Endodermal cell (in vitro differentiated cells): ENCODE measurements around the gene FMO3. TPM values are rescaled to one million over a fixed set of nuclear protein-coding genes. Genes with fewer than 3 reads are reported as not detected.

ENCODE experiments used
- DNase-seq: peaks from one replicate; pipeline ENCODE4 v3.0.0-alpha.2; 2017
- H3K27ac ChIP-seq: 2 replicates; pipeline ENCODE4 v1.5.1; 2013; ENCODE audit warnings: mild to moderate bottlenecking, low read depth, low read length, moderate library complexity
- H3K27me3 ChIP-seq: 2 replicates; pipeline ENCODE4 v1.6.1; 2013; ENCODE audit warnings: mild to moderate bottlenecking, low read length, moderate library complexity; ENCODE audit not compliant: insufficient read depth, control insufficient read depth, poor library complexity, severe bottlenecking
- H3K36me3 ChIP-seq: 2 replicates; pipeline ENCODE4 v1.7.0; 2013; ENCODE audit warnings: mild to moderate bottlenecking, low read length, moderate library complexity; ENCODE audit not compliant: control insufficient read depth, insufficient read depth
- H3K4me1 ChIP-seq: one replicate; pipeline ENCODE4 v1.7.0; 2013; ENCODE audit warnings: low read length; ENCODE audit not compliant: control insufficient read depth, insufficient read depth
- H3K4me3 ChIP-seq: 2 replicates; pipeline ENCODE4 v1.5.1; 2013; ENCODE audit warnings: mild to moderate bottlenecking, low read length, moderate library complexity
- H3K9ac ChIP-seq: 2 replicates; pipeline ENCODE4 v1.6.1; 2013; ENCODE audit warnings: mild to moderate bottlenecking, low read length, moderate library complexity; ENCODE audit not compliant: poor library complexity, severe bottlenecking; ENCODE audit errors: extremely low read depth
- H3K9me3 ChIP-seq: 2 replicates; pipeline ENCODE4 v1.6.1; 2013; ENCODE audit warnings: mild to moderate bottlenecking, low read length, moderate library complexity; ENCODE audit not compliant: control insufficient read depth
- H3K27ac Mint-ChIP-seq: 2 replicates; pipeline ENCODE4 v1.8.0; 2020; ENCODE audit warnings: mixed read lengths
- H3K27me3 Mint-ChIP-seq: 2 replicates; pipeline ENCODE4 v1.8.0; 2021; ENCODE audit warnings: mild to moderate bottlenecking, mixed read lengths; ENCODE audit not compliant: insufficient read depth
- H3K36me3 Mint-ChIP-seq: 2 replicates; pipeline ENCODE4 v1.8.0; 2020; ENCODE audit warnings: low read depth, mixed read lengths
- H3K4me1 Mint-ChIP-seq: 2 replicates; pipeline ENCODE4 v1.8.0; 2020; ENCODE audit warnings: mixed read lengths
- H3K4me3 Mint-ChIP-seq: 2 replicates; pipeline ENCODE4 v1.8.0; 2020; ENCODE audit warnings: mild to moderate bottlenecking, moderate library complexity, mixed read lengths
- H3K9me3 Mint-ChIP-seq: 2 replicates; pipeline ENCODE4 v1.8.0; 2020; ENCODE audit warnings: mild to moderate bottlenecking, mixed read lengths
- WGBS, 2 experiments: methylation state at CpG; one replicate each; pipeline versions ENCODE4 v1.1.5 to v1.1.7; 2013; ENCODE audit warnings: missing lambda C conversion rate in 2 of 2, mixed read lengths in 1 of 2; ENCODE audit not compliant: insufficient coverage in 1 of 2, insufficient read length in 1 of 2; 5-methylcytosine and 5-hydroxymethylcytosine counted together
- total RNA-seq, 2 donors: library from RNA; stranded (reverse); fragmentation: NEBNext Ultra II Directional in 1 of 2; extraction: Animal tissue kit (Norgen Biotek cat#: 25700) in 1 of 2; gene quantifications; 2 replicates in 1 of 2; 3 replicates in 1 of 2; pipeline ENCODE4 v1.2.1, GENCODE V29; 2021
- TF ChIP-seq, protein P1 (sequence below): fragments of 200-600 bp; sonication (generic); conservative IDR thresholded peaks from 2 replicates; pipeline ENCODE4 v1.5.0; 2021; ENCODE audit warnings: antibody characterized with exemption, mild to moderate bottlenecking

FMO3 gene
- total RNA-seq, 2 donors from 2014 or later: not detected

DNA sequence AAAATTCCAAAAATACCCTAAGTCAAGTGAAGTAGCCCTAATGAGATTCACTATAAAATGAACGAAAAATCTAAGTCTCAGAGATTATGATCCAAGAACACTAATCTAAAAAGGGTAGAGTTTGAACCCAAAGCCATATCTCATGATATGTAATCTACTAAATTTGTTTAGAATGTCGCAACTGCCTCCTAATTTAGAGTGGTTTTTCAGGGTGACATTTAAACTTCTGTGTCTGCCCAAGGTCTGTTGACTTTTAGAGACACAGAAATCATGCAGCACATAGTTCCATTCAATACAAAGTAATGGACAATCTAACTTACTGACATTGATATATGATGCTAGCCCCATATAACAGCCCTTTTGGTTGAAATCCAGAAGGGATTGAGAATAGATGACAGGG is 28.9 kb downstream of the FMO3 start:
- Histone ChIP-seq H3K36me3 (no peaks in the 10 kb centered on the region), H3K27ac (no peak overlapping the region), H3K4me1 (no peaks in the 10 kb centered on the region), H3K4me3 (no peak overlapping the region), H3K9me3 (no peaks in the 10 kb centered on the region), H3K9ac (no peak overlapping the region), H3K27me3 (no peaks in the 10 kb centered on the region)
- Mint-ChIP-seq H3K27me3 (peaks cover 2% of the 10 kb centered on the region), H3K4me3 (no peak overlapping the region), H3K27ac (no peak overlapping the region), H3K36me3 (no peaks in the 10 kb centered on the region), H3K9me3 (no peaks in the 10 kb centered on the region), H3K4me1 (no peaks in the 10 kb centered on the region)
- no peak for DNase-seq
- TF ChIP-seq, protein P1, sequence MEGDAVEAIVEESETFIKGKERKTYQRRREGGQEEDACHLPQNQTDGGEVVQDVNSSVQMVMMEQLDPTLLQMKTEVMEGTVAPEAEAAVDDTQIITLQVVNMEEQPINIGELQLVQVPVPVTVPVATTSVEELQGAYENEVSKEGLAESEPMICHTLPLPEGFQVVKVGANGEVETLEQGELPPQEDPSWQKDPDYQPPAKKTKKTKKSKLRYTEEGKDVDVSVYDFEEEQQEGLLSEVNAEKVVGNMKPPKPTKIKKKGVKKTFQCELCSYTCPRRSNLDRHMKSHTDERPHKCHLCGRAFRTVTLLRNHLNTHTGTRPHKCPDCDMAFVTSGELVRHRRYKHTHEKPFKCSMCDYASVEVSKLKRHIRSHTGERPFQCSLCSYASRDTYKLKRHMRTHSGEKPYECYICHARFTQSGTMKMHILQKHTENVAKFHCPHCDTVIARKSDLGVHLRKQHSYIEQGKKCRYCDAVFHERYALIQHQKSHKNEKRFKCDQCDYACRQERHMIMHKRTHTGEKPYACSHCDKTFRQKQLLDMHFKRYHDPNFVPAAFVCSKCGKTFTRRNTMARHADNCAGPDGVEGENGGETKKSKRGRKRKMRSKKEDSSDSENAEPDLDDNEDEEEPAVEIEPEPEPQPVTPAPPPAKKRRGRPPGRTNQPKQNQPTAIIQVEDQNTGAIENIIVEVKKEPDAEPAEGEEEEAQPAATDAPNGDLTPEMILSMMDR: no peak
- 88% methylated on average over 1 to 2 of the region's 2 CpGs for WGBS, 2 experiments

- no peak for DNase-seq
- Histone ChIP-seq H3K9ac (no peak overlapping the region), H3K9me3 (no peaks in the 10 kb centered on the region), H3K4me1 (no peaks in the 10 kb centered on the region), H3K36me3 (no peaks in the 10 kb centered on the region), H3K4me3 (no peak overlapping the region), H3K27ac (no peak overlapping the region), H3K27me3 (no peaks in the 10 kb centered on the region)
- no peaks in the 10 kb centered on the region for H3K36me3 Mint-ChIP-seq
- H3K4me1 Mint-ChIP-seq: no peaks in the 10 kb centered on the region
- H3K27ac Mint-ChIP-seq: no peak overlapping the region
- no peaks in the 10 kb centered on the region for H3K9me3 Mint-ChIP-seq
- TF ChIP-seq, protein P1: no peak
- no peak overlapping the region for H3K4me3 Mint-ChIP-seq
- H3K27me3 Mint-ChIP-seq: peaks cover 2% of the 10 kb centered on the region
Measured at GRCh38 chr1:171122299-171122698, 31.6 kb downstream of the FMO3 start.

- TF ChIP-seq, protein P1: no peak
- Mint-ChIP-seq H3K27ac (no peak overlapping the region), H3K4me3 (no peak overlapping the region), H3K9me3 (no peaks in the 10 kb centered on the region), H3K27me3 (peaks cover 2% of the 10 kb centered on the region), H3K36me3 (no peaks in the 10 kb centered on the region), H3K4me1 (no peaks in the 10 kb centered on the region)
- no peaks in the 10 kb centered on the region for H3K4me1 ChIP-seq
- H3K27ac ChIP-seq: no peak overlapping the region
- no peak overlapping the region for H3K4me3 ChIP-seq
- H3K9me3 ChIP-seq: no peaks in the 10 kb centered on the region
- H3K27me3 ChIP-seq: no peaks in the 10 kb centered on the region
- no peaks in the 10 kb centered on the region for H3K36me3 ChIP-seq
- no peak overlapping the region for H3K9ac ChIP-seq
- DNase-seq: no peak
Measured at GRCh38 chr1:171122893-171123292, 32.2 kb downstream of the FMO3 start.
